GM18907 (cell line): ENCODE measurements around the gene PLEK2.
"Not testable (repeated sequence)": the region's sequence is repeated elsewhere in the genome, so short reads cannot be mapped to it uniquely, and the experiment has no call there.

ENCODE experiments used
- ATAC-seq: cut with Tn5 transposase; IDR thresholded peaks from one replicate; pipeline ENCODE4 v1.9.1; 2021; ENCODE audit warnings: mild to moderate bottlenecking, moderate library complexity; ENCODE audit not compliant: unreplicated experiment

The PLEK2 gene

DNA sequence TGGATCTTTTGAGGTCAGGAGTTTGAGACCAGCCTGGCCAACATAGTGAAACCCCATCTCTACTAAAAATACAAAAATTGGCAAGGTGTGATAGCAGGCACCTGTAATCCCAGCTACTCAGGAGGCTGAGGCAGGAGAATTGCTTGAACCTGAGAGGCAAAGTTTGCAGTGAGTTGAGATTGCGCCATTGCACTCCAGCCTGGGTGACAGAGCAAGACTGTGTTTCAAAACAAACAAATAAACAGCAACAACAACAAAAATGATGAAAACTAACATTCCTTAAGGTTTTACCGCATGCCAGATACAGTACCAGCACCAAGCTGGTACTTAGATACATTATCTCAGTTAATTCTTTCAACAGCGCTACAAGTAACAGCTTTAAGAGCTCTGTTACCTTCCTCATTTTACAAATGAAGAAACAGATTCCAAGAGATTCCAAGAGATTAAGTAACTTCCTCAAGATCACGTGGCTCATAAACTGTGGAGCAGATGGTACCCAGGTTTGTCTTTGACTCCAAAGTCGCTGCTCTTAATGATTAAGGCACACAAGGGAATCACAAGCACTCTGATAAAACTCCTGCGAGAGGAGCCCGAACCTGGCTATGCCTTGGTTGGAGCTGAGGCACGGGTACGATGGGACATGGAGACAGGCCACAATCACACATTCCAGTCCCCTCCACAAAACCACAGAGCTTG is 17.7 kb upstream of the PLEK2 start:
- ATAC-seq = no peak

DNA sequence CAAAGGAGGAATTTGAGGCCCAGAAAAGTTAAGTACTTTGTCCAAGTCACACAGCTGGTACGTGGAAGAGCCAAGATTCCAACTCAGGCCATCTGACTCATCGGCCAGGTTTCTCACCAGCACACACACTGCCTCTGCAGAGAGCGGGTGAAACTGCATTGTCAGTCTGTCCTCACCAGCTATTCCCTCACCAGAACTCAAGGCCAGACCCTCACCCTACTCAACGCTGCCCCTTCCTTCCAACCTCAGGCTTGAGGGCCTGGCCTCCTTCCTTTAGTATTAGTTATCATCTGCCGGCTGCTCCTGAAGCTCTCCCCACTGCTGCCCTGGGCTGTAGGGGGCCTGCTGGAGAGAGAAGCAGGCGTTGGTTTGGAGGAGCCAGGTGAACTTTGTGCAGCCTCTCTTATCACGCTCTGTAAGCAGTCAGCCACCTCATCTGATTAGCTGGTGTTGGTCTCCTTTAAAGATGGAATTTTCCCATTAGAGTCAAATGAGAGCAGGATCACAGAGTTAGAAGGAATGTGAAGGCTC is 16.6 kb upstream of the PLEK2 start:
- no peak for ATAC-seq

DNA sequence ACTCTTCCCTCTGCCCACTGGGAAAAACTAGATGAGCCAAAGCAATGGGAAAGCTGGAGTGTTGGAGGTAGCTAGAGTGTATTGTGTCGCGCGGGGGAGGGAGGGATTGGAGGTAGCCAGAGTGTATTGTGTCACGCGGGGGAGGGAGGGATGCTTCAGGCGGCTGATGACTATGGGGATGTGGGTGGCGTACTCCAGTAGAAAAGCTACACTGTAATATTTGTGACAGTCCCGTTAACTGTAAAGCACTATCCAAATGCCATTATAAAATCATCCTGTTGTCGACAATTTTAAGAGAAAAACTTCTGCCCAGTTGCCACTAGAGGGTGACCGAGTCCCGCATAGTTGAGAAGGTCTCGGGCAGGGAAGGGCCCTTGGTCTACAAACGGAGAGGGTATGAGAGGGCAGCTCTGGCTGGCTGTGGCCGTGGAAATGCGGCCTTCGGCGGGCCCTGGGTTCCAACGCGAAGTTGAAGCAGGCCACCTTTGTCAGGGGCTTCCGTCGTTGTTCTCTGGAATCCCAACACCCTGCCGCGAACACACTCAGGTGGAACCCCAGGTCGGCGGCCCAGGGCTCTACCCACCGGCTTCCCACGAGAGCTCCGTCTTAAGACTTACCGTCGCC is 15.1 kb upstream of the PLEK2 start:
- peak; percentile 60 for ATAC-seq

DNA sequence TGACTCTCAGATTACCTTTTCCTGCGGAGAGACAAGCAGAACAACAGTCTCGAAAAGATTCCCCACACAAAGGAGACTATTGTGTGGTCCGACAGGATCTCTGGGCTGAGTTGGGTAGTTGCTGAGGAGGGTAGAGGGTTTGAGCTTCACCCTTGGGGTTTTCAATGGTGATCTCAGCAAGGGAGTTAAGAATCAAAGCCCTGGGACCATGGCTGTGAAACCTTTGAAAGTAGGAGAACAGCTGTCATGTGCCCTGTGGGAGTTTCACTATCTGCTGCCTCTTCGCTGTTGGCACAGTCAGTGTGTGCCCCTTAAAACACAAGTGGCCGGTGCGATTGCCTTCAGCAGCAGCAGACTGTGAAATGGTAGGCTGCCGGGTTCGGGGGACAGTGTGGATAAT is 14.2 kb upstream of the PLEK2 start:
- no peak for ATAC-seq

DNA sequence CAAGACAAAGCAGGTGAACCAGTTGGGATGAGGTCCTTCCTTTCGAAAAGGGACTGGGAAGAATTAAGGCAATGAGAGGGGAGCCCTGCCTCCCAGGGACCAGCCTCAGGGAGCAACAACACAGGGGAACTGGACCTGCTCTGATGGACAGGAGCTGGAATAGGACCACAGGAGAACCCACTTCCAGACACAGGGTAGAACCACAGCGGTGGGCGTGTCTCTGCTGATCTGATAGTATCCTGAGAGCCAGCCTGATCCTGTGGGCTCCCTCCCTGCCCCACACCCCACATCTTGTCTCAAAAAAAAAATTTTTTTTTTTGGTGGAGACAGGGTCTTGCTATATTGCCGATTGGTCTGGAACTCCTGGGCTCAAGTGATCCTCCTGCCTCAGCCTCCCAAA is 13.6 kb upstream of the PLEK2 start:
- ATAC-seq = no peak

DNA sequence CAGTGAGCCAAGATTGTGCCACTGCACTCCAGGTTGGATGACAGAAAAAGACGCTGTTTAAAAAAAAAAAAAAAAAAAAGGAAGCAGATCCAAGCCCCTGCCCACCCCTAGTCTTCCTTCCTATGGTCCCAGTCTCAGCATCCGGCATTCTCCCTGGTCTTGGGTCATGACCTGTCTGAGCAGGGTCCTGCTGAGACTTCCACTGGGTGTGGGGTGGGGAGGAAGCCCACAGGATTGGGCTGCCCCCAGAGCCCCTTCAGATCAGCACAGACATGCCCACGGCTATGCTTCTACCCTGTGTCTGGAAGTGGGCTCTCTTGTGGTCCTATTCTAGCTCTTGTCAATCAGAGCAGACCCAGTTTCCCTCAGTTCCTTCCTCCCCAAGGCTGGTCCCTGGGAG is 12.6 kb upstream of the PLEK2 start:
- ATAC-seq = no peak

DNA sequence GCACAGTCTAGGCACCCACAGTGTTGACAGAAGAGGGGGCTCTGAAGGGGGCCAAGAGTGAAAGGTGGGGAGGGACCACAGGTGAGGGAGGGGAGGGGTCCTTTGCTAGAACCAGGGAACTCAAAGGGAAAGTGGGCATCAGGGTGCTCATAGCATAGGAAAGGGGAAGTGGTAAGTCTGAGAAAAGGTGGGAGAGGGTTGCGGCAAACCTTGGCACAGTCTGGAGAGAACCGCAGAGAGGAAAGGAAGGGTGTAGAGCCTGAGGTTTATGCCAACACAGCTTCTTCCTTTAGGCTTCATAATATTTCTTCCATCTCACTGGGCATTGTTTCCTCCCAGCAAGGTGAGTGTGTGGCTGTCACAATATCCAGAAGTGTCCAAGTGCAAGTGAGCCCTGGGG is 11.5 kb upstream of the PLEK2 start:
- ATAC-seq = no peak

DNA sequence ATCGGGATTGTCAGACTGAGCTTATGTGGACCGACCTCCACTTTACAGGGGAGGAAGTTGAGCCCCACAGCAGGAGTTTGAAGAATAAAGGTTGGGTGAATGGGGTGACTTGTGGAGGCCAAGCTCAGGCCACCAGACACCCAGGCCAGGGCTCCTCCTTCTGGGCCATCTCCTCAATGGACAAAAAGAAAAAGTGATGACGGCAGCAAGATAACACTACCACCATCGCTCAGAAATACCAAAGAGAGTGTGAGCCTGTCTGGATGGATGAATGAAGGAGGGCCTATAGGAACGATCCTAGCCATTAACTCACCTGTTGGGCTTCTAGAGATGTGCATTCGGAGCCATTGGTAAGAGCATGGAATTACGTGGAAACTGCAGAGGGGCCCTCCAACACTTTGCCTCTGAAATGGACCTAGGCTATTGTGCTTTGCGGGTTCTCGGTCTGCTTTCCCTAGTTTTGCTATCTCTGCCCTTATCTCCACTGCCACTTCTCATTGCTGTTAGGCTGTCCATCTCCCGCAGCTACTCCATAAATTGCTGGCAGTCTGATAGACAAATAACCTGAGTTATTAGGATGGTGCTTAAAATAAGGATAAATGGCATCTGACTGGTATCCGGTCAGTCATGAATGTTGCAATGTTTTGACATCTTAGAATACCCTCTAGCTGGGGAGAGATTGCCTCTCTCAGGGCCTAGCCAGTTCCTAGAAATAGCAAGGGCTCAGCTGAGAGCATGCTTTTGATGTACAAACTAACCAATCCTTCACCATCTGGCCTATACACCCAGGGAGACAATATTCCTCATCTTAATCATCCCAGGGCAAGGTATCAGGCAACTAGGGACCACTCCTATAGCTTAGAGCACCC is 9.6 kb upstream of the PLEK2 start:
- no peak for ATAC-seq

DNA sequence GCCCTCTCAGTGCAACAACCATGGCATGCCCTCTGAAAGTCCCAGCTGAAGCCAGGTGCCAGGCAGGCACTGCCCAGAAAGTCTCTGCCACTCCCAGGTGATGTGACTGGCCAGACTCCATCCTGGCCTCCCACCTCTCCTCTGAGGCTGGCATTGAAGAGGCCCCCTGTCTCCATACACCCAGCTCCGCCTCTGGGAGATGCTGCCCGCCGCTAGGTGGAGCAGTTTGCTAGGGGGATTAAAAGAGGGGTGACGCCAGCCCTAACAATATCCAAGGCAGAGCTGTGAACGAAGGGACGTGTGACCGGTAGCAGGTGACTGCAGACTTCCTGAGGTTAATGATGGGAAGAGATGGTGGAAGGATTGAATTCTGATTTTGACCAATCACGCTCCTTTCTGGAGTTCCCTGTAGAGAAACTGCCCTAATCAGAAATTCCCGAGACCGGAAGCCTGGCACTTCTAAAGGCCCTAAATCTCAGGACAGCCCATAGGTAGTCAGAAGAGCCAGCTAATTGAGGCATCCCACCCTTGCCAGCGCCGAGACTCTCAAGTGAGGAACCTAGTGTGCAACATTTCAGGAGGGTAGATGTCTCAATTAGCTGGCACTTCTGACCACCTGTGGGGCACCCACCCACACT is 8.3 kb upstream of the PLEK2 start:
- no peak for ATAC-seq

DNA sequence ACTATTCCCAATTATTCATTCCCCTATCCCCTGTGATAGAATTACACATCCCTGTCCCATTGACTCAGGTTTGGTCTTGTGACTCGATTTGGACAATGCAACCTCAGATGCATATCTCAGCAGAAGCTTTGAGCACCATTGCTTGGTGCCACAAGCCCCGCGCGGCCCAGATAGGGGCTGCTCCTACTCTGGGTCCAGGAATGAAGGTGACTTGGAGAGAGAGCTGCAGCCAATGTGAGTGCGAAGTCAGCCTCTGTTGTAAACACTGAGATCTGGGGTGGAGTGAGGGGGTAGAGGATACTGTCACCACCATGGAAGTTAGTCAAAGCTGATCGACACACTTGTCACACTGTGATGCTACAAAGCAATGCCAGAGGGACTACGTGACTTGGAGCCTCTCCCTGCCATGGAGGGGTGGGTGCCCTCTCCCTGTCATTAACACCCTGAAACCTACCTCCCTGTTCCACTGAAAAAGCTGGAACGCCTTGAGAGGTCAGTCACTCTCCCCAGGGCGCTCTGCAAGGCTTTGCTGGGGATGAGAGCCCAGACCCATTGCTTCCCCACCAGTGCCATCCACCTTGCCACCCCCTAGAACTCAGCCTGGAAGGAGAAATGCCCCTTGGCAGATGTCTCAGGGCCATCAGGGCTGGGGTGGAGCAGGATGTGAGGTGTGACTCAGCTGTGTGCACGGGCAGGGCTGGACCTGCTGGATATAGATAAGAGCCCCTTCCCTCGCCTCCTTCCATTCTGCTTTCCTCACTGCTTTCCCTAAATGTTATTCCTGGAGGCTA is 6.6 kb upstream of the PLEK2 start:
- no peak for ATAC-seq

DNA sequence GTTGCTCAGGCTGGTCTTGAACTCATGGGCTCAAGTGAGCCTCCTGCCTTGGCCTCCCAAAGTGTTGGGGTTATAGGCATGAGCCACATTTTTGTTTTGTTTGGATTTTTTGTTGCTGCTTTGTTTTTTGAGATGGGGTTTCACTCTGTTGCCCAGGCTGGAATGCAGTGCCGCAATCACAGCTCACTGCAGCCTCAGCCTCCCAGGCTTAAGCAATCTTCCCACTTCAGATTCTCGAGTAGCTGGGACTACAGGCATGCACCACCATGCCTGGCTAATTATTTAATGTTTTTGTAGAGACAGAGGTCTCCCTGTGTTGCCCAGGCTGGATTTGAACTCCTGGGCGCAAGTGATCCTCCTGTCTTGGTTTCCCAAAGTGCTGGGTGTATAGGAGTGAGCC is 5.7 kb upstream of the PLEK2 start:
- ATAC-seq = no peak

DNA sequence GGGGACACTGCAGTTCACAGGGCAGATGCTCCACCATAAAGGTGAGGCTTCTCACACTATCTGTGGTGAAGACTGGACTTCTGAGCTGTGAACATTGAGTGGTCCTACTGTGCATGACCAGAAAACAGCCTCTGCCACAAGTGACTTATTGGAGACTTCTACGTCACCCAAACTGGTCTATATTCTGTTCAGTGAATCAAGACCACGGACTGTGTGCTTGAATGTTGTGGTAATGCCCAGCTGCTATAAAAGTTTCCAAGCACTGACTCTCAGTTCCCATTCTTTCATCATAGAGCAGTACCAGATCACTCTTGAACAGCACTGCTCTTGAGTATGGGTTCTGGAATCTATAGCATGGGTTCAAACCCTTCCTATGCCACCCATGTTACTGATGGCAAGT is 4.8 kb upstream of the PLEK2 start:
- no peak for ATAC-seq

DNA sequence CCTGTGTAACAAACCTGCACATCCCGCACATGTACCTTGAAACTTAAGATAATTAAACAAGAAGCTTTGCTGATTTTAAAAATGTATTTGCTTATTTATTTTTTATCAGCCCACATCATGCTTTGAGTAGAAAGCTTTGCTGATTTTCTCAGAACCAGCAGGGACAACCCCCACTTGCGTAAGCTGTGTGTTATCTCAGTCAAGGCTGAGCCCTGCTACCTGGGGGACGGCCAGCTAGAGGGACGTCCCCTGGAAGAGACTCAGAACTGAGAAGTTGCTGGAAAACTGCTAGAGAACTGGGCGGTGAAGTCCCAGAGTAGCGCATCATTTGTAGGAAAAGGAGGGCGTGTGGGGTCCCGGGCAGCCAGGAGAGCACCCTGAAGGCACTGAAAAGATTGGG is 4.1 kb upstream of the PLEK2 start:
- ATAC-seq = no peak

DNA sequence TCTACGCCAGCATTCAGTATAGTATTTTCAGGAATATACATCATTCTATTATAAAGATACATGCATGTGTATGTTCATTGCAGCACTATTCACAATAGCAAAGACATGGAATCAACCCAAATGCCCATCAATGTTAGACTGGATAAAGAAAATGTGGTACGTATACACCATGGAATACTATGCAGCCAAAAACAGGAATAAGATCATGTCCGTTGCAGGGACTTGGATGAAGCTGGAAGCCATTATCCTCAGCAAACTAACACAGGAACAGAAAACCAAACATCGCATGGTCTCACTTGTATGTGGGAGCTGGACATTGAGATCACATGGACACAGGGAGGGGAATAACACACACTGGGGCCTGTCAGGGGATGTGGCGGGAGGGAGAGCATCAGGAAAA is 3.6 kb upstream of the PLEK2 start:
- not testable (repeated sequence) for ATAC-seq

DNA sequence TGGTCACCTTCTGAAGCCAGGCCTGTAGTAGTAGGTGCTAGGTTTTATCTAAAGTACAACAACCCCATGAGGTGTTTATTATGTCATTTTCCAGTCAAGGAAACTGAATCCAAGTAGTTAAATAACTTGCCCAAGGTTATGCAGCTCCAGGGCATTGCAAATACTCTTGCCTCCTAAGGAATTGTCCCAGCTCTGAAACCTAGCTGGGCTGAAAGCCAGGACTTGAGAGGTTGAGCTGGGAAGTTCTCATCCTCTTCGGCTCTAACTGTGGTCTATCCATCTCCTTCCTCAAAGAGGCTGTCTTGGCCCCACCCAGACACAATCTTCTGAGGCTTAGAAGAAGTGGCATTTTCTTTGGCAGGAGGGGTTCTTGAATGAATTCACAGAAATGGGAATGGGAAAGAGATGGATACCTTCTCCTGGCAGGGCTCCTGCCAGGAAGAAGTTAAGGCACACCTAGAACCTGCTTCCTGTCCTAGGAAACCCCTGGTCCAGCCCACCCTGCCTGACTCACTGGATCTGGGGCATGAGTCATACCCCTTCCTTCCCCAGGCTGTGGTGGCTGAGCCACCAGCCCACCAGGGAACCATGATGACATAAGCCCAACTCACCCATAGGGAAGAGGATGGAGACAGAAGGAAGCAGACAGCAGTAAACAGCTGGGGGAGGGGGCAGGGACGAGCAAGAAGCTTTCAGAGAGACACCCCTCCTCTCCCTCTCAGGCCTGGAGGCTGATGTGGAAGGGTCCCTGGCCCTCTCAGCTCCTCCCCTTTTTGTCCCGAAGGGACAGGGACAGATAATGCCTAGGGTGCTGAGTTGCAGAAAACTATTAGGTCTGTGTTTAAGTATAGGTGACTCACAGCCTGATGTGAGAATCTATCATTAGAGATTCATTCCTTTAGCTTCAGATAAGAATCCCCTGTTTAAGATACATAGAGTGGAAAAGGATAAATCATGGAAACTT is 2.1 kb upstream of the PLEK2 start:
- ATAC-seq = no peak

DNA sequence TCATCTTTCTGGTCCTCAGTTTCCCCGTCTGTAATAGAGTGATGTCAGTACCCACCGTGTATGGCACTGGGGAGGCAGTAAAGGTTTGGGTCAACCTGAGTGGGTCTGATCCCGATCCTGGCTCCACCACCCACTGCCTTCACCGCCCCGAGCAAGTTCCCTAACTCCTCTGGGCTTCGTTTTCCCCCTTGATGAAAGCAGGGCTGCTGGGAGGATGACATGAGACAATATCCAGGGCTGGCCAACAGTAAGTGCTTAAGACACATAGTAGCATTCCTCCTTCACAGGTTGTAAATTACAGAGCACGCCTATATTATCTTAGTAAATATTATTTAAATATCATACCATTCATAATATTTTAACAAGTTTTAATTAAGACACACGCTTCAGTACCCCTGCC is 595 bp downstream of the PLEK2 start:
- ATAC-seq = no peak

DNA sequence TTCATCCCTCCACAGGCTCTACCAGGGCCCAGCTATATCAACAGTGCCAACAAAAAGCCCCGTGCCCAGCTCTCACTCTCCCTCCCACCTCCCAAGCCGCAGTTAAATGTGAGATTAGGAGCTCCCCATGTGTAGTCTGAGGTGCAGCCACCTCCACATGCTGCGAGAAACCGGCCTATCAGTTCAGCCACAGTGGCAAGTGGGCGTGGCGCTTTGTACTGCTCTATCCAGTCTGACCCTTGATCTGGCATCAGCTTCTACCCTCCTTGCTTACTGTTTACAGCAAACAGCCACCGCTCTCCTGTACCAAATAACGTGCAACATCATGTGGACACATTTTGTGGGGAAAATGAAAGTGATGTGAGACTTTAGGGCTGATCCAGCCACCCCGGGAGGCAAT is 1.7 kb downstream of the PLEK2 start:
- no peak for ATAC-seq

DNA sequence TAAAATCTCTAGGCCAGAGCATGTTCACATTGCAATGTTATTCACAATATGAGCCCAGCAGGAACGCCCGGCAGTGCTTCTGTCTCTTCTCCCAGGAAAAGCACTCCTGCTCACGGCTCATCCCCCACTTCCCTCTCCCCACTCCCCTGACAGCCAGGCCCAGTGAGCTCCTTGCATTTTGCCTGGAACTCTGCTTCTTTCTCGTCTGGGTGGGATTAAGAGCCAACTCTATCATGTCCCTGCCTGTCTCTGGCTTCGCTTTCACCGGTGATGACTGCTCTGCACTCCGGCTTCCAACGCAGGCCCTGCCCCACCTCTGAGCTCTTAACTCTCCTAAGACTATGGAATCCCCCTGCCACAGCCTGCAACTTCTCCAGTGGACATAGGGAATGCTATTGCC is 2.5 kb downstream of the PLEK2 start:
- no peak for ATAC-seq

DNA sequence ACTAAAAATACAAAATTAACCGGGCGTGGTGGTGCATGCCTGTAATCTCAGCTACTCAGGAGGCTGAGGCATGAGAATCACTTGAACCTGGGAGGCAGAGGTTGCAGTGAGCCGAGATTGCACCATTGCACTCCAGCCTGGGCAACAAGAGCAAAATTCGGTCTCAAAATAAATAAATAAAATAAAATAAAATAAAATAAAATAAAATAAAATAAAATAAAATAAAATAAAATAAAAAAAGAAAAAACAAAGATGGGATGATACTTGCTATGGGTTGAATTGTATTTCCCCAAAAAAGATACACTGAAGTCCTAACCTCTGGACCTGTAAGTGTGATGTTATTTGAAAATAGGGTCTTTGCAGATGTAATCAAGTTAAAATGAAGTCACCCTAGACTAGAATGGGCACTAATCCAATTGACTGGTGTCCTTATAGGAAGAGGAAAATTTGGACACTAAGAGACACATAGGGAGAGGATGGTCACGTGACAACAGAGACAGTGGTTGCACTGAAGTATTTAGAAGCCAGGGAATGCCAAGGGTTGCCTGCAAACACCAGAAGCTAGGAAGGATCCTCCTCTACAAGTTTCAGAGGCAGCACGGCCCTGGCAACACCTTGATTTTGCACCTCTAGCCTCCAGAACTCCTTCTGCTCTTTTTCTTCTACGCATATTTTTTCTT is 3.7 kb downstream of the PLEK2 start:
- not testable (repeated sequence) for ATAC-seq
